H1 (cell line): ENCODE measurements around the gene GATA5. TPM values are rescaled to one million over a fixed set of nuclear protein-coding genes. Genes with fewer than 3 reads are reported as not detected.

Experiments
- NANOG ChIP-seq: IDR thresholded peaks from 2 replicates; pipeline ENCODE4 v1.6.1; 2011; ENCODE audit warnings: low read length, low read depth, mild to moderate bottlenecking, inconsistent platforms; ENCODE audit not compliant: insufficient read depth, poor library complexity, severe bottlenecking
- RAD21 ChIP-seq, 2 experiments: IDR thresholded peaks in 1 of 2; conservative IDR thresholded peaks in 1 of 2; 2 replicates each; pipeline ENCODE4 v1.6.1; 2011; ENCODE audit warnings: low read depth in 2 of 2, low read length in 2 of 2, improper control_type of control experiment in 1 of 2, inconsistent platforms in 1 of 2, mild to moderate bottlenecking in 1 of 2, moderate library complexity in 1 of 2
- ZNF274 ChIP-seq: IDR thresholded peaks from 2 replicates; pipeline ENCODE4 v1.7.0; 2012; ENCODE audit warnings: low read length, borderline replicate concordance; ENCODE audit errors: extremely low read depth
- polyA plus RNA-seq, 7 experiments: library from polyadenylated mRNA; depleted of rRNA in 3 of 7; stranded (reverse) in 5 of 7; unstranded in 2 of 7; fragments of >200 nt in 5 of 7; fragments of 200-250 nt in 2 of 7; gene quantifications; 1 replicate in 5 of 7; 2 replicates in 1 of 7; 4 replicates in 1 of 7; pipeline versions ENCODE4 v1.2.1 to v1.2.3, GENCODE V29; 2011 to 2013; ENCODE audit warnings: missing spikeins in 2 of 7, mixed read lengths in 2 of 7
- total RNA-seq: library from RNA; stranded (reverse); fragmentation: NEBNext Ultra II Directional; extraction: Animal tissue kit (Norgen Biotek cat#: 25700); gene quantifications from 2 replicates; pipeline ENCODE4 v1.2.1, GENCODE V29; 2021
- TF ChIP-seq, protein P1 (sequence below): IDR thresholded peaks from 2 replicates; pipeline ENCODE4 v1.6.1; 2012; ENCODE audit warnings: low read length, inconsistent platforms
- TF ChIP-seq, protein P2 (sequence below): IDR thresholded peaks from 2 replicates; pipeline ENCODE4 v1.6.1; 2012; ENCODE audit warnings: inconsistent platforms

Gene GATA5
- total and polyA plus RNA-seq, 2 of the 8 experiments (the other 6 are each of a cell fraction or from before 2014, with no cell fraction given) = 0.08 to 0.11 TPM

GRCh38 chr20:62461157-62461556, 14.6 kb downstream of the GATA5 start (continued):
- TF ChIP-seq, protein P1, sequence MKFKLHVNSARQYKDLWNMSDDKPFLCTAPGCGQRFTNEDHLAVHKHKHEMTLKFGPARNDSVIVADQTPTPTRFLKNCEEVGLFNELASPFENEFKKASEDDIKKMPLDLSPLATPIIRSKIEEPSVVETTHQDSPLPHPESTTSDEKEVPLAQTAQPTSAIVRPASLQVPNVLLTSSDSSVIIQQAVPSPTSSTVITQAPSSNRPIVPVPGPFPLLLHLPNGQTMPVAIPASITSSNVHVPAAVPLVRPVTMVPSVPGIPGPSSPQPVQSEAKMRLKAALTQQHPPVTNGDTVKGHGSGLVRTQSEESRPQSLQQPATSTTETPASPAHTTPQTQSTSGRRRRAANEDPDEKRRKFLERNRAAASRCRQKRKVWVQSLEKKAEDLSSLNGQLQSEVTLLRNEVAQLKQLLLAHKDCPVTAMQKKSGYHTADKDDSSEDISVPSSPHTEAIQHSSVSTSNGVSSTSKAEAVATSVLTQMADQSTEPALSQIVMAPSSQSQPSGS = no peak
- TF ChIP-seq RAD21 (IDR thresholded peaks at IDR 0.05 in 1 of 2, conservative IDR thresholded peaks at IDR 0.05 in 1 of 2; ENCODE audit: low read depth in 2 of 2, low read length in 2 of 2) = no peak
- TF ChIP-seq, protein P2, sequence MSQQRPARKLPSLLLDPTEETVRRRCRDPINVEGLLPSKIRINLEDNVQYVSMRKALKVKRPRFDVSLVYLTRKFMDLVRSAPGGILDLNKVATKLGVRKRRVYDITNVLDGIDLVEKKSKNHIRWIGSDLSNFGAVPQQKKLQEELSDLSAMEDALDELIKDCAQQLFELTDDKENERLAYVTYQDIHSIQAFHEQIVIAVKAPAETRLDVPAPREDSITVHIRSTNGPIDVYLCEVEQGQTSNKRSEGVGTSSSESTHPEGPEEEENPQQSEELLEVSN = no peak
- TF ChIP-seq ZNF274 = no peak
- TF ChIP-seq NANOG = no peak
- TF ChIP-seq, all 59 proteins: peak for 0
